ENCODE measurements around the gene VKORC1. TPM values are rescaled to one million over a fixed set of nuclear protein-coding genes. Genes with fewer than 3 reads are reported as not detected.
A peak's percentile ranks its signal among the peaks of the same experiment; 100 is the strongest.

Gene VKORC1
- total RNA-seq, 1 experiment from 2014 or later, result 86.8 TPM

DNA sequence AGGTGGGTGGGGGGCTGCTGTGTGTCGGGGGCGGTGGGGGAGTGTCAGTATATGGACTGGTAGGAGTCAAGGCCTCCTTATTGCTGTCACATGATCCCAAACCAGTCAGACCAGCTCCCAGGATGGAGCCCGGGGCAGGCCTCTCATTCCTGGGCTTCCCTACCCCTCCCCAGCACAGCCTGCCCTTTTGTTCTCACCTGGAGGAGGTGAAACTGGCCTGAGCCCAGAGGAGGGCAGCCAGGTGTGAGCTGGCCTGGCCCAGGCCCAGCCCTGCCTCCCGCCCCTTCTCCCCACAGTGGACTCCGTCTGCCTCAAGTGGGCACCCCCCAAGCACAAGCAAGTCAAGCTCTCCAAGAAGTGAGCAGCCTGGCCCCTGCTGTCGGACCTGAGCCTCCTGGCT lies 36.3 kb upstream of the VKORC1 start:
- no peaks in the 10 kb centered on the region for H3K27me3 Mint-ChIP-seq (ENCODE audit: unreplicated experiment)
- TF ChIP-seq, protein P1, sequence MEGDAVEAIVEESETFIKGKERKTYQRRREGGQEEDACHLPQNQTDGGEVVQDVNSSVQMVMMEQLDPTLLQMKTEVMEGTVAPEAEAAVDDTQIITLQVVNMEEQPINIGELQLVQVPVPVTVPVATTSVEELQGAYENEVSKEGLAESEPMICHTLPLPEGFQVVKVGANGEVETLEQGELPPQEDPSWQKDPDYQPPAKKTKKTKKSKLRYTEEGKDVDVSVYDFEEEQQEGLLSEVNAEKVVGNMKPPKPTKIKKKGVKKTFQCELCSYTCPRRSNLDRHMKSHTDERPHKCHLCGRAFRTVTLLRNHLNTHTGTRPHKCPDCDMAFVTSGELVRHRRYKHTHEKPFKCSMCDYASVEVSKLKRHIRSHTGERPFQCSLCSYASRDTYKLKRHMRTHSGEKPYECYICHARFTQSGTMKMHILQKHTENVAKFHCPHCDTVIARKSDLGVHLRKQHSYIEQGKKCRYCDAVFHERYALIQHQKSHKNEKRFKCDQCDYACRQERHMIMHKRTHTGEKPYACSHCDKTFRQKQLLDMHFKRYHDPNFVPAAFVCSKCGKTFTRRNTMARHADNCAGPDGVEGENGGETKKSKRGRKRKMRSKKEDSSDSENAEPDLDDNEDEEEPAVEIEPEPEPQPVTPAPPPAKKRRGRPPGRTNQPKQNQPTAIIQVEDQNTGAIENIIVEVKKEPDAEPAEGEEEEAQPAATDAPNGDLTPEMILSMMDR (IDR thresholded peaks at IDR 0.05; ENCODE audit: unreplicated experiment), result no peak
- H3K4me1 Mint-ChIP-seq (ENCODE audit: low read depth, unreplicated experiment), result peaks cover 77% of the 10 kb centered on the region
- intact Hi-C loops (cut with micrococcal nuclease; ENCODE audit: unreplicated experiment), result loop anchor here (1.0 kb wide), 1 partner anchor 11 kb away; no protein-coding TSS in a partner anchor
- CTCF ChIA-PET, result interaction anchor here (0.8 to 5.5 kb wide), 7 partner anchors 8 to 146 kb away, joined by 3 to 38 read pairs (median 4); partner anchors contain the start of genes HSD3B7 and KAT8
- peak overlapping the region; percentile 93 for H3K27ac Mint-ChIP-seq (ENCODE audit: unreplicated experiment)
- no peaks in the 10 kb centered on the region for H3K9me3 Mint-ChIP-seq (ENCODE audit: low read depth, unreplicated experiment)
- peaks cover 89% of the 10 kb centered on the region for H3K36me3 Mint-ChIP-seq (ENCODE audit: insufficient read depth, unreplicated experiment)
- DNase-seq, result peak; percentile 96
- H3K4me3 Mint-ChIP-seq (ENCODE audit: low read depth, unreplicated experiment), result peak overlapping the region; percentile 66
- BruUV-seq (replicated peaks), result no TSS peak

DNA sequence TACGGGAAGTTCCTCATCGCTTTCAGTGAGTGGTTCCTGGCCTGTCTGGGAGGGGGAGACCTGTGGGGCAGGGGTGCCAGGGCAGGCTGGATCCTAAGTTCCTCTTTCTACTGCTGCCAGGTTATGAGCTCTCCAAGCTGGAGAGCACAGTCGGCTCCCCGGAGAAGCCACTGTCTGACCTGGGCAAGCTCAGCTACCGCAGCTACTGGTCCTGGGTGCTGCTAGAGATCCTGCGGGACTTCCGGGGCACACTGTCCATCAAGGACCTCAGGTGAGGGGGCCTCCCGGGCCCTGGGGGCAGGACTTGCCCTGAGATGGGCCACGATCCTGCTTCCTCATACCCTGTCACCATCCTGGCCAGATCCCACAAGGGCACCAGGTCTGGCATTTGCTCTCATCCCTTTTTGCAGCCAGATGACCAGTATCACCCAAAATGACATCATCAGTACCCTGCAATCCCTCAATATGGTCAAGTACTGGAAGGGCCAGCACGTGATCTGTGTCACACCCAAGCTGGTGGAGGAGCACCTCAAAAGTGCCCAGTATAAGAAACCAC lies 35.8 kb upstream of the VKORC1 start:
- CTCF ChIA-PET, result interaction anchor here (0.8 to 5.5 kb wide), 7 partner anchors 9 to 203 kb away, joined by 3 to 38 read pairs (median 4); partner anchors contain the start of genes HSD3B7 and KAT8
- Mint-ChIP-seq H3K27ac (ENCODE audit: unreplicated experiment) (peak overlapping the region; percentile 93), H3K4me1 (ENCODE audit: low read depth, unreplicated experiment) (peaks cover 72% of the 10 kb centered on the region), H3K4me3 (ENCODE audit: low read depth, unreplicated experiment) (peak overlapping the region; percentile 66), H3K9me3 (ENCODE audit: low read depth, unreplicated experiment) (no peaks in the 10 kb centered on the region), H3K36me3 (ENCODE audit: insufficient read depth, unreplicated experiment) (peaks cover 85% of the 10 kb centered on the region), H3K27me3 (ENCODE audit: unreplicated experiment) (no peaks in the 10 kb centered on the region)
- TF ChIP-seq, protein P1 (IDR thresholded peaks at IDR 0.05; ENCODE audit: unreplicated experiment), result no peak
- intact Hi-C loops (cut with micrococcal nuclease; ENCODE audit: unreplicated experiment), result loop anchor here (1.0 kb wide), 1 partner anchor 12 kb away; no protein-coding TSS in a partner anchor
- BruUV-seq (replicated peaks), result no TSS peak
- no peak for DNase-seq

DNA sequence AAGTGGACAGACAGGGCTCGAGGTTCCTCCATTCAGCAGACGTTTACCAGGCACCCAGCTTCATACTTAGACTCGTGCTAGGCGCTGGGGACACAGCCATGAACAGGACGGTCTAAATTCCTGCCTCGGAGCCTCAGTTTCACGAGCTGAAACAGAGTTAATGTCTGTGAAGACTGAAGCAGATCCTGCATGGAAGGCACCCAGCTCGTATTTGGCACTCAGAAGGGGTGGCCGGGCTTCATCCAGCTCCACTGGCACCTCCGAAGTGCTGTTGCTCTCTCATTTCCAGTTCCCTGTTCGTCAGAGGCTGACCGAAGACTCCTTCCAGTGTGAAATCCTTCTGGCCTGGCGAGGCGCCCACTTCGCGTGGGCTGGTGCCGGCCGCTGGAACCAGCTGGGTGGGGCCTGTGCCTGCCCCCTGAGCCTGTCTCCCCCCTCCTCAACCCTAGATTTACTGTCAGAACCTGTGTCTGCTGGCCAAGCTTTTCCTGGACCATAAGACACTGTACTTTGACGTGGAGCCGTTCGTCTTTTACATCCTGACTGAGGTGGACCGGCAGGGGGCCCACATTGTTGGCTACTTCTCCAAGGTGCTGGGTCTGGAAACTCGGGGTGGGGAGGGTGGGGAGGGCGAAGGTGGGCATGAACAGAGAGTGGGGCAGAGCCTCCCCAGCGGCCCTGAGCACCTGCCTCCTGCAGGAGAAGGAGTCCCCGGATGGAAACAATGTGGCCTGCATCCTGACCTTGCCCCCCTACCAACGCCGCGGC lies 35.2 kb upstream of the VKORC1 start:
- no peaks in the 10 kb centered on the region for H3K27me3 Mint-ChIP-seq (ENCODE audit: unreplicated experiment)
- intact Hi-C loops (cut with micrococcal nuclease; ENCODE audit: unreplicated experiment), result loop anchor here (1.0 kb wide), 1 partner anchor 13 kb away; no protein-coding TSS in a partner anchor
- peak; percentile 47 for DNase-seq
- peaks cover 71% of the 10 kb centered on the region for H3K4me1 Mint-ChIP-seq (ENCODE audit: low read depth, unreplicated experiment)
- TF ChIP-seq, protein P1 (IDR thresholded peaks at IDR 0.05; ENCODE audit: unreplicated experiment), result no peak
- peak overlapping the region; percentile 93 for H3K27ac Mint-ChIP-seq (ENCODE audit: unreplicated experiment)
- peaks cover 79% of the 10 kb centered on the region for H3K36me3 Mint-ChIP-seq (ENCODE audit: insufficient read depth, unreplicated experiment)
- H3K9me3 Mint-ChIP-seq (ENCODE audit: low read depth, unreplicated experiment), result no peaks in the 10 kb centered on the region
- no TSS peak for BruUV-seq (replicated peaks)
- CTCF ChIA-PET, result interaction anchor here (0.6 to 5.5 kb wide), 7 partner anchors 12 to 204 kb away, joined by 3 to 38 read pairs (median 4); partner anchors contain the start of genes KAT8, PYCARD, ZNF646 and ZNF668
- H3K4me3 Mint-ChIP-seq (ENCODE audit: low read depth, unreplicated experiment), result peak overlapping the region; percentile 51

DNA sequence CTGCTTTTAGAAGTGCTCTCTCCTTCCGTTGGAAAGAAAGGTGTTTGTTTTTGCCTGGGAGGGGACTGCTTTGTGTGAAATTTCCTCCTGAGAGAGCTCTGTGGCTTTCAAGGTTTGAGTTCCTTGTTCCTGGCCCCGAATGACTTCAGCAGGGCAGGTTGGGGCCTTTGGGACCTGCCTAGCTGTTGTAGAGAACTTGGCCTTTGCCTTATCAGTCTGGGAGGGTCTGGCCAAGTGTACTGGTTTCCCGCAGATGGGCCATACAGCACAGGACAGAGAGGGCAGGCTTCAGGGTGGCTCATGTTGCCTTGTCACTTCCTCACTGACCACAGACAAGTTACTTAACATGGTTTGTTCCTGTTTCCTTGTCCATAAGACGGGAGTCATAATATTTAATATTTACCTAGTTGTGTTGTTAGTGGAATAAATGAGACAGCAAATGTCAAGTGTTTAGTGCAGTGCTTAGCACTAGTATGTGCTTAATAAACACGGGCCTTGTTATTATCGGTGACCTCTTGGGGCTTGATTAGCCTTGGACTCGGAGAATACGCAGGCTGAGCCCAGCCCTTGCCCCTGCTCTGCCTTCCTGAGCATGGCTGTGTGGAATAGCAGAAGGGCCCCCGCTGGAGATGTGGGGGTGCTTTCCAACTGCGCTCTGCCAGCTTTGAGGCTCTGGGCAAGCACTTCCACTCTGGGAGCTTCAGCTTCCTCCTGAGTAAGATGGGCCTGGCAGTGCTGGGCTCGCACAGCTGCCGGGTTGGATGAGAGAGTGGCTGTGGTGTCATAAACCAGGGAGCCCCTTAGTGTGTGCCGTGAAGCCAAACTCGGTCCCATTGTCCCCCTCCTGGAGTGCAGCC lies 34.3 kb upstream of the VKORC1 start:
- Mint-ChIP-seq H3K4me1 (ENCODE audit: low read depth, unreplicated experiment) (peaks cover 68% of the 10 kb centered on the region), H3K27me3 (ENCODE audit: unreplicated experiment) (no peaks in the 10 kb centered on the region), H3K4me3 (ENCODE audit: low read depth, unreplicated experiment) (peak overlapping the region; percentile 51), H3K9me3 (ENCODE audit: low read depth, unreplicated experiment) (no peaks in the 10 kb centered on the region), H3K27ac (ENCODE audit: unreplicated experiment) (peak overlapping the region; percentile 93), H3K36me3 (ENCODE audit: insufficient read depth, unreplicated experiment) (peaks cover 75% of the 10 kb centered on the region)
- intact Hi-C loops (cut with micrococcal nuclease; ENCODE audit: unreplicated experiment), result no loop called here
- CTCF ChIA-PET, result interaction anchor here (0.6 to 5.5 kb wide), 7 partner anchors 11 to 204 kb away, joined by 3 to 38 read pairs (median 4); partner anchors contain the start of genes KAT8, PYCARD, ZNF646 and ZNF668
- DNase-seq, result peak; percentile 70
- TF ChIP-seq, protein P1 (IDR thresholded peaks at IDR 0.05; ENCODE audit: unreplicated experiment), result no peak
- BruUV-seq (replicated peaks), result no TSS peak
